ENCODE measurements around the gene OFD1. TPM values are rescaled to one million over a fixed set of nuclear protein-coding genes. Genes with fewer than 3 reads are reported as not detected.
A peak's percentile ranks its signal among the peaks of the same experiment; 100 is the strongest.

The OFD1 gene
- total RNA-seq, 1 donor from 2014 or later, result 65.4 TPM

- Mint-ChIP-seq H3K27me3 (peaks cover 6% of the 10 kb centered on the region), H3K4me1 (ENCODE audit: low read depth) (no peaks in the 10 kb centered on the region), H3K4me3 (ENCODE audit: low read depth) (no peak within 1 kb of the TSS), H3K9me3 (ENCODE audit: low read depth) (peaks cover 36% of the 10 kb centered on the region), H3K27ac (peak within 1 kb of the TSS; percentile 42), H3K36me3 (ENCODE audit: insufficient read depth) (peaks cover 2% of the 10 kb centered on the region)
- no peak for DNase-seq (ENCODE audit: low spot score, unreplicated experiment)
- TF ChIP-seq, protein P1, sequence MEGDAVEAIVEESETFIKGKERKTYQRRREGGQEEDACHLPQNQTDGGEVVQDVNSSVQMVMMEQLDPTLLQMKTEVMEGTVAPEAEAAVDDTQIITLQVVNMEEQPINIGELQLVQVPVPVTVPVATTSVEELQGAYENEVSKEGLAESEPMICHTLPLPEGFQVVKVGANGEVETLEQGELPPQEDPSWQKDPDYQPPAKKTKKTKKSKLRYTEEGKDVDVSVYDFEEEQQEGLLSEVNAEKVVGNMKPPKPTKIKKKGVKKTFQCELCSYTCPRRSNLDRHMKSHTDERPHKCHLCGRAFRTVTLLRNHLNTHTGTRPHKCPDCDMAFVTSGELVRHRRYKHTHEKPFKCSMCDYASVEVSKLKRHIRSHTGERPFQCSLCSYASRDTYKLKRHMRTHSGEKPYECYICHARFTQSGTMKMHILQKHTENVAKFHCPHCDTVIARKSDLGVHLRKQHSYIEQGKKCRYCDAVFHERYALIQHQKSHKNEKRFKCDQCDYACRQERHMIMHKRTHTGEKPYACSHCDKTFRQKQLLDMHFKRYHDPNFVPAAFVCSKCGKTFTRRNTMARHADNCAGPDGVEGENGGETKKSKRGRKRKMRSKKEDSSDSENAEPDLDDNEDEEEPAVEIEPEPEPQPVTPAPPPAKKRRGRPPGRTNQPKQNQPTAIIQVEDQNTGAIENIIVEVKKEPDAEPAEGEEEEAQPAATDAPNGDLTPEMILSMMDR (IDR thresholded peaks at IDR 0.05; ENCODE audit: unreplicated experiment), result no peak
Observed at GRCh38 chrX:13816643-13817627, 82.4 kb downstream of the OFD1 start, which contains the start of gene GPM6B. TSS of gene GPM6B (minus strand) at chrX:13817093. CDS start at chrX:13816904, 189 bp downstream.

Other genes with a start within 250 kb of the OFD1 start
- 0.29 and 0.34 TPM in 2 replicates for gene EGFL6, start 165.1 kb upstream of the OFD1 start, total RNA-seq
- gene TCEANC, start 81.6 kb upstream of the OFD1 start, total RNA-seq, result 3.0 and 4.1 TPM in 2 replicates
- gene RAB9A, start 45.6 kb upstream of the OFD1 start, total RNA-seq, result 17.6 and 20.5 TPM in 2 replicates
- 22.6 and 23.4 TPM in 2 replicates for gene TRAPPC2, start 128 bp upstream of the OFD1 start, total RNA-seq
- 20.4 and 21.8 TPM in 2 replicates for gene GPM6B, start 82.3 kb downstream of the OFD1 start, total RNA-seq

Measured in progenitor cell of endocrine pancreas (in vitro differentiated cells).